Smooth muscle cell (in vitro differentiated cells): Measurements from ENCODE around the gene MAD1L1. TPM values are rescaled to one million over a fixed set of nuclear protein-coding genes. Genes with fewer than 3 reads are reported as not detected.

Experiments
- DNase-seq: peaks from one replicate; lab custom pipeline; 2025; ENCODE audit not compliant: unreplicated experiment; lab: John Stamatoyannopoulos, UW
- H2AFZ ChIP-seq: fragments of 200-600 bp; sonication (generic); 2 replicates; pipeline ENCODE4 v1.6.0; 2016; ENCODE audit warnings: antibody characterized with exemption, low read depth, mild to moderate bottlenecking
- H3F3A ChIP-seq: fragments of 200-600 bp; sonication (generic); 2 replicates; pipeline ENCODE4 v1.6.0; 2017; ENCODE audit warnings: antibody characterized with exemption, low read depth
- H3K27ac ChIP-seq: fragments of 200-600 bp; sonication (generic); 2 replicates; pipeline ENCODE4 v1.5.1; 2016; ENCODE audit warnings: low read depth, mild to moderate bottlenecking
- H3K27me3 ChIP-seq: fragments of 200-600 bp; sonication (generic); 2 replicates; pipeline ENCODE4 v1.6.1; 2016; ENCODE audit warnings: low read depth, mild to moderate bottlenecking
- H3K36me3 ChIP-seq: fragments of 200-600 bp; sonication (generic); 2 replicates; pipeline ENCODE4 v1.5.1; 2016; ENCODE audit warnings: low read depth
- H3K4me1 ChIP-seq: fragments of 200-600 bp; sonication (generic); 2 replicates; pipeline ENCODE4 v1.5.1; 2016; ENCODE audit warnings: low read depth
- H3K4me2 ChIP-seq: fragments of 200-600 bp; sonication (generic); 2 replicates; pipeline ENCODE4 v1.6.0; 2016; ENCODE audit warnings: mild to moderate bottlenecking
- H3K4me3 ChIP-seq: fragments of 200-600 bp; sonication (generic); 2 replicates; pipeline ENCODE4 v1.5.1; 2016; ENCODE audit warnings: mild to moderate bottlenecking
- H3K79me2 ChIP-seq: fragments of 200-600 bp; sonication (generic); 2 replicates; pipeline ENCODE4 v1.6.0; 2016; ENCODE audit warnings: low read depth, mild to moderate bottlenecking
- H3K9ac ChIP-seq: fragments of 200-600 bp; sonication (generic); 2 replicates; pipeline ENCODE4 v1.6.0; 2016; ENCODE audit warnings: low read depth
- H3K9me3 ChIP-seq: fragments of 200-600 bp; sonication (generic); replicated peaks from 2 replicates; pipeline ENCODE4 v1.5.1; 2016; ENCODE audit warnings: low read depth
- H4K20me1 ChIP-seq: fragments of 200-600 bp; sonication (generic); 2 replicates; pipeline ENCODE4 v1.6.0; 2016; ENCODE audit warnings: low read depth
- WGBS: methylation state at CpG from one replicate; pipeline ENCODE4 v1.1.7; 2016; ENCODE audit warnings: low lambda C conversion rate; 5-methylcytosine and 5-hydroxymethylcytosine counted together
- polyA plus RNA-seq: library from polyadenylated mRNA; unstranded; fragments of >200 nt; fragmentation: Nextera tagmentation; extraction: Ambion mirVana; gene quantifications from 2 replicates; pipeline ENCODE4 v1.2.1, GENCODE V29; 2016
- total RNA-seq: library from RNA; depleted of rRNA; stranded (reverse); fragments of >200 nt; gene quantifications from 2 replicates; pipeline ENCODE4 v1.2.3, GENCODE V29; 2014
- TF ChIP-seq, protein P1 (sequence below): fragments of 200-600 bp; sonication (generic); IDR thresholded peaks from 2 replicates; pipeline ENCODE4 v1.5.1; 2017; ENCODE audit warnings: borderline replicate concordance, mild to moderate bottlenecking, antibody characterized with exemption; ENCODE audit not compliant: insufficient read depth, poor library complexity, severe bottlenecking

MAD1L1 gene
- total and polyA plus RNA-seq, 2 experiments from 2014 or later, result 33.4 to 60.7 TPM

DNA sequence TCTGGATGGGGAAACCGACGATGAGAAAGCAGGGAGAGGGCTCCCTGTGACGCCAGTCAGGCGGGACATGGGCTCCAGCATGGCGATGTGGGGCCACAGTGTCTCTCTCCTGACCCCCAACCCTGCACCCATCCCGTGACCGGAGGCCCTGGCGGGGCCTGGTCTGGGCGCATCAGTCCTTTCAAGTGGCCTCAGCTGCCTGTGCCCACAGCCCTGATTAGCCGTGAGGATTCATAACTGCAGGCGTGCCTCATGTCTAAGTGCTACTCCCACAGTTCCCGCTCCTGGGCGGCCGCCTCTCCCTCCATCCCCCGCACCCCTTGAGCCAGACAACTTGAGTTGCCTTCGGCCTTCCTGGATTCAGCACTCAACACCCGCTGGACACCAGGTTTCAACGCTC lies 321.9 kb downstream of the MAD1L1 start:
- H3K4me2 ChIP-seq, result no peak overlapping the region
- H3K4me3 ChIP-seq, result no peak overlapping the region
- H3K4me1 ChIP-seq, result no peaks in the 10 kb centered on the region
- no peaks in the 10 kb centered on the region for H3K27me3 ChIP-seq
- no peaks in the 10 kb centered on the region for H3F3A ChIP-seq
- H3K9me3 ChIP-seq, result no peaks in the 10 kb centered on the region
- no peak overlapping the region for H2AFZ ChIP-seq
- no peak for DNase-seq
- H3K9ac ChIP-seq, result no peak overlapping the region
- H3K27ac ChIP-seq, result no peak overlapping the region
- TF ChIP-seq, protein P1, sequence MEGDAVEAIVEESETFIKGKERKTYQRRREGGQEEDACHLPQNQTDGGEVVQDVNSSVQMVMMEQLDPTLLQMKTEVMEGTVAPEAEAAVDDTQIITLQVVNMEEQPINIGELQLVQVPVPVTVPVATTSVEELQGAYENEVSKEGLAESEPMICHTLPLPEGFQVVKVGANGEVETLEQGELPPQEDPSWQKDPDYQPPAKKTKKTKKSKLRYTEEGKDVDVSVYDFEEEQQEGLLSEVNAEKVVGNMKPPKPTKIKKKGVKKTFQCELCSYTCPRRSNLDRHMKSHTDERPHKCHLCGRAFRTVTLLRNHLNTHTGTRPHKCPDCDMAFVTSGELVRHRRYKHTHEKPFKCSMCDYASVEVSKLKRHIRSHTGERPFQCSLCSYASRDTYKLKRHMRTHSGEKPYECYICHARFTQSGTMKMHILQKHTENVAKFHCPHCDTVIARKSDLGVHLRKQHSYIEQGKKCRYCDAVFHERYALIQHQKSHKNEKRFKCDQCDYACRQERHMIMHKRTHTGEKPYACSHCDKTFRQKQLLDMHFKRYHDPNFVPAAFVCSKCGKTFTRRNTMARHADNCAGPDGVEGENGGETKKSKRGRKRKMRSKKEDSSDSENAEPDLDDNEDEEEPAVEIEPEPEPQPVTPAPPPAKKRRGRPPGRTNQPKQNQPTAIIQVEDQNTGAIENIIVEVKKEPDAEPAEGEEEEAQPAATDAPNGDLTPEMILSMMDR, result no peak
- no peaks in the 10 kb centered on the region for H4K20me1 ChIP-seq
- no peaks in the 10 kb centered on the region for H3K79me2 ChIP-seq
- no peaks in the 10 kb centered on the region for H3K36me3 ChIP-seq
- 83% methylated on average over 18 of the region's 18 CpGs for WGBS

DNA sequence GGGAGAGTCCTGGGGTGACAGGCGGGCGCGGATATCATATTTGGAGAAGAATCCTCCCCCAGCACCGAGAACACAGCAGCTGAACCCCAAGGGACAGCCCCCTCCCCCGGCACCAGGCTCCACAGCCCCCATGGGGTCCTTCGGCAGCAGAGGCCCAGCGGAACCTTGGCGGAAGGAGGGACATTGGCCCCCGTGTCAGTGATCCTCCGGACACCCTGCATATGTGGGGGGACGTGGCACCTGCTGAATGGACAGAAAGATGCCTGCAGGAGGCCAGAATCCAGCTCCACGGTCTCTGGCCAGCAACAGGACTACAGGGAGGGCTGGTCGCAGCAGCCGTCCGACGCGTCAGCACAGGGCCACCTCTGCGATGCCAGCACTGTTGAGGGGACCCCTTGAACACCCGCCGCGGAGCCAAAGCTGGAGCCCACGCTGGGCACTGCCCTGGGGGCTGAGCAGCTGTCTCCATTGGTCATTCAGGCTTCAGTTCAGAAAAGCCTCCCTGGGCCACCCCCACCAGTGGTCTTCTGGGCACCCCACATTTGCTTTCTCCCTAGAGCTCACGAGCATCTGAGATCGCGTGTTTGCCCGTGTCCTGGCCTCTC lies 322.6 kb downstream of the MAD1L1 start:
- Histone ChIP-seq H3K36me3 (no peaks in the 10 kb centered on the region), H3K4me2 (no peak overlapping the region), H3K27ac (no peak overlapping the region), H2AFZ (no peak overlapping the region), H3K79me2 (no peaks in the 10 kb centered on the region), H4K20me1 (no peaks in the 10 kb centered on the region), H3K27me3 (no peaks in the 10 kb centered on the region), H3K4me3 (no peak overlapping the region), H3F3A (no peaks in the 10 kb centered on the region), H3K4me1 (no peaks in the 10 kb centered on the region), H3K9ac (no peak overlapping the region), H3K9me3 (no peaks in the 10 kb centered on the region)
- no peak for DNase-seq
- TF ChIP-seq, protein P1, result no peak
- WGBS, result 97% methylated on average over 26 of the region's 26 CpGs

DNA sequence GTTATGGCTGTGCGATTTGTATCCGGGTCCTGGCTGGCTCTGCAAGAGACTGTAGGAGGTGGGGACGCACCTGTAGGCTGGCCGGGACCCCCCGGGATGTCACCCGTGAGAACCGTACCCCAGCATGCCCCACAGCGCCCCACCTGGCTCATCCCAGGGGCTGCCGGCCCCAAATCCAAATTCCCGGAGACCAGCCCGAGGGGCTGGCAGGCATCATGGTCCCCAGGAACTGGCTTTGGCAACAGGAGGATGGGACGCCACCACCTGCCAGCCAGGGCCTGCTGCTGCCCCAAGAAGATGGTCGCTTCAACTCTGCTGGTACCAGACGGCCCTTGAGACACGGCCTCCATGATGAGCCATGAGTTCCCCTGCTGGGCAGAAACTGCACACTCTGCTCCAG lies 323.3 kb downstream of the MAD1L1 start:
- Histone ChIP-seq H3F3A (no peaks in the 10 kb centered on the region), H3K9ac (no peak overlapping the region), H3K36me3 (no peaks in the 10 kb centered on the region), H3K27me3 (no peaks in the 10 kb centered on the region), H3K9me3 (no peaks in the 10 kb centered on the region), H3K4me2 (no peak overlapping the region), H3K4me1 (no peaks in the 10 kb centered on the region), H2AFZ (no peak overlapping the region), H3K79me2 (no peaks in the 10 kb centered on the region), H4K20me1 (no peaks in the 10 kb centered on the region), H3K27ac (no peak overlapping the region), H3K4me3 (no peak overlapping the region)
- WGBS, result 95% methylated on average over 15 of the region's 15 CpGs
- DNase-seq, result no peak
- TF ChIP-seq, protein P1, result no peak

DNA sequence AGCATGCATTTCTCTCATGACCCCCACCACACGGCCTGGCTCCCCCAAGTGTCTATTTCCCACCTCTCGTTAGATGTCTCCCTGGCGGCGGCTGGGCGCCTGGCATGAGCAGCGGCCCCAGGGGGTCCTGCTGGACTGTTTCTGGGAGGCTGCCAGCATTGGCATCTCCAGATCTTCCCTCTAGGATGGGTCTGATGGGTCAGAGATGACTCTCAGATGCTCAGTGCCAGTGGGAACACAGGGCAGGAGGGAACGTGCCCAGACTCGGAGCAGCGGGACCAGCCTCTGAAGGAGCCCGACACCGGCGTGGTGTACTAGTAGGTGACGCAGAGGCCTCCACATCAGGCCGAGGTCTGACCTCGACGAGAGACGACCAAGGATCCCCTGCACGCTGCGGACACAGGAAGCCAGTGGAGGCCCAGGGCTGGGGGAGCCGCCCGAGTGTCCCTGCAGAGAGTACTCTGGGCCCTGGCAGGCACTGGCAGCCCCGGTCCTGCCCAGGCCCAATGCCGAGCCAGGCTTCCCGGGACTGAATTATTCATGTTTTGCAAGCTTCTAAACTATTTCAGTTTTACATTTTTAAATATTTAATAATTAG lies 323.8 kb downstream of the MAD1L1 start:
- Histone ChIP-seq H3K4me2 (no peak overlapping the region), H2AFZ (no peak overlapping the region), H3K36me3 (no peaks in the 10 kb centered on the region), H4K20me1 (no peaks in the 10 kb centered on the region), H3K4me1 (no peaks in the 10 kb centered on the region), H3K27me3 (no peaks in the 10 kb centered on the region), H3K4me3 (no peak overlapping the region), H3K9me3 (no peaks in the 10 kb centered on the region), H3K79me2 (no peaks in the 10 kb centered on the region), H3K9ac (no peak overlapping the region), H3K27ac (no peak overlapping the region), H3F3A (no peaks in the 10 kb centered on the region)
- 93% methylated on average over 24 of the region's 24 CpGs for WGBS
- TF ChIP-seq, protein P1, result no peak
- DNase-seq, result no peak
